Brain pericyte (primary cell): ENCODE results near the gene MFAP4.

ENCODE experiments used
- DNase-seq: peaks from one replicate; pipeline ENCODE4 v3.0.0-alpha.2; 2012; ENCODE audit warnings: low read depth, low spot score

Gene MFAP4

GRCh38 chr17:19348081-19348650 lies 38.8 kb downstream of the MFAP4 start:
- DNase-seq: no peak

- no peak for DNase-seq
Measured at GRCh38 chr17:19347323-19348080, 39.5 kb downstream of the MFAP4 start.

- DNase-seq: no peak
Measured at GRCh38 chr17:19346351-19347255, 40.4 kb downstream of the MFAP4 start.

- no peak for DNase-seq
Measured at GRCh38 chr17:19345486-19346350, 41.3 kb downstream of the MFAP4 start.

GRCh38 chr17:19345067-19345460 lies 41.9 kb downstream of the MFAP4 start:
- no peak for DNase-seq

GRCh38 chr17:19344311-19345066 lies 42.5 kb downstream of the MFAP4 start:
- no peak for DNase-seq

- no peak for DNase-seq
Measured at GRCh38 chr17:19343671-19344151, 43.3 kb downstream of the MFAP4 start.

GRCh38 chr17:19343256-19343630 lies 43.7 kb downstream of the MFAP4 start:
- DNase-seq: no peak

GRCh38 chr17:19342611-19343255 lies 44.3 kb downstream of the MFAP4 start:
- DNase-seq: no peak

- DNase-seq: no peak
Measured at GRCh38 chr17:19341641-19342610, 45.1 kb downstream of the MFAP4 start.

- DNase-seq: no peak
Measured at GRCh38 chr17:19341211-19341631, 45.8 kb downstream of the MFAP4 start.

- DNase-seq: no peak
Measured at GRCh38 chr17:19339341-19339815, 47.6 kb downstream of the MFAP4 start.

- no peak for DNase-seq
Measured at GRCh38 chr17:19338031-19338990, 48.7 kb downstream of the MFAP4 start.

GRCh38 chr17:19337712-19338023 lies 49.3 kb downstream of the MFAP4 start:
- DNase-seq: no peak

GRCh38 chr17:19336938-19337711 lies 49.9 kb downstream of the MFAP4 start:
- DNase-seq: no peak

GRCh38 chr17:19335951-19336631 lies 50.9 kb downstream of the MFAP4 start:
- no peak for DNase-seq
